IPS-18a (cell line): ENCODE measurements around the gene TBL3.

Experiments used
- H3K27ac ChIP-seq: one replicate; pipeline ENCODE4 v1.5.1; 2013; ENCODE audit warnings: low read length
- H3K27me3 ChIP-seq: one replicate; pipeline ENCODE4 v1.6.1; 2013; ENCODE audit warnings: mild to moderate bottlenecking, low read length; ENCODE audit not compliant: control insufficient read depth, insufficient read depth
- H3K36me3 ChIP-seq: one replicate; pipeline ENCODE4 v1.6.1; 2013; ENCODE audit warnings: low read depth, low read length; ENCODE audit not compliant: control insufficient read depth
- H3K4me1 ChIP-seq: one replicate; pipeline ENCODE4 v1.6.1; 2013; ENCODE audit warnings: low read depth, low read length; ENCODE audit not compliant: control insufficient read depth
- H3K4me3 ChIP-seq: one replicate; pipeline ENCODE4 v1.5.1; 2013; ENCODE audit warnings: low read length
- H3K9ac ChIP-seq: one replicate; pipeline ENCODE4 v1.6.1; 2013; ENCODE audit warnings: mild to moderate bottlenecking, low read length, moderate library complexity
- H3K9me3 ChIP-seq: one replicate; pipeline ENCODE4 v1.6.1; 2013; ENCODE audit warnings: low read depth, low read length; ENCODE audit not compliant: control insufficient read depth

TBL3 gene

DNA sequence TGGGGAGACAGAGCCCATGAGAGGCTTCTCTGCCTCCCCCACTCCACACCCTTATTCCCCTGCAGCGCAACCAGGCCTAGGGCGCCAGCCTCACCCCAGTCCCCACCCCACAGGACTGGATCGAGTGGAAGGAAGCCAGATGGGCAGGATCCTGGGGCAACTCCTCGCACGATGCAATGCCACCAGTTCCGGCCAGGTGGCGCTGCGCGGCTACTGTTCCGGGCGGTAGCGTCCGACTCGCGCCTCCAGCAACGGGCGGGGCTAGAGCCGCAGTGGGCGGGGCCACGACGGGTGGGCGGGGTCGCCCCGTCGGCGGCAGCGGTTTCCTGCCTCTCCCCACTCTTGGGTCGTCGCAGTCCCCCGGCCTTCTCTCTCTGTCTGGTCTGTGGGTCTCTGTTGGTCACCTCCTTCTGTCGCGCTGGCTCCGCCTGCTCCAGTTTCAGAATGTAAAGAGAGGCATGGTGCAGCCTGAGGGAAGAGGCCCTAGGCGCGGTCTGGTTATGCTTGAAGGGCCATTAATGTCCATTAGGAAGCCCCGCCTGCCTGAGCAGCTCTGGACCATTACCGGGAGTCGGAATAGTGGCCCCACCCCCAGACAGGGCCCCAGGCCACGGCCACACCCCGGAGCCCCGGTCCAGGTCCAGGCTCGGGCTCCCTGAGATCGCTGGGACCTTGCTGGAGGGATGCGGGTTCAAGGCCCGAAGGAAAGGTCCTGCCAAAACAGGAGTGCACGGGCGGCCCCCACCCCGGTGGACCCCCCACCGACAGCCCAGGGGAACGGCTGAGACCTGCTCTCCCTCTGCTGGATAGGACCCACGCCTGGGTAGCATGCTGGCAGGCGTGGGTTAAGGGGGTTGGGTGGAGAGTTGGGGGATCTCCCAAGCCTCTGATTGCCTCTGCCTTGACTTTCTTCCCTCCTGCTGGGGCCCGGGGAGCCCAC, 51.5 kb downstream of the TBL3 start:
- Histone ChIP-seq H3K36me3 (no peaks in the 10 kb centered on the region), H3K9ac (no peak overlapping the region), H3K27me3 (peaks cover 75% of the 10 kb centered on the region), H3K4me3 (peak overlapping the region; percentile 61), H3K27ac (no peak overlapping the region), H3K4me1 (no peaks in the 10 kb centered on the region), H3K9me3 (no peaks in the 10 kb centered on the region)

- Histone ChIP-seq H3K27me3 (peaks cover 74% of the 10 kb centered on the region), H3K4me1 (no peaks in the 10 kb centered on the region), H3K9me3 (no peaks in the 10 kb centered on the region), H3K9ac (no peak overlapping the region), H3K27ac (no peak overlapping the region), H3K36me3 (no peaks in the 10 kb centered on the region), H3K4me3 (no peak overlapping the region)
Observed at GRCh38 chr16:2024032-2024420, 52.2 kb downstream of the TBL3 start.

- Histone ChIP-seq H3K9me3 (no peaks in the 10 kb centered on the region), H3K27me3 (peaks cover 62% of the 10 kb centered on the region), H3K4me3 (no peak overlapping the region), H3K9ac (no peak overlapping the region), H3K4me1 (no peaks in the 10 kb centered on the region), H3K27ac (no peak overlapping the region), H3K36me3 (no peaks in the 10 kb centered on the region)
Observed at GRCh38 chr16:2025251-2025650, 53.4 kb downstream of the TBL3 start.

GRCh38 chr16:2025878-2026460, 54.1 kb downstream of the TBL3 start:
- H3K4me1 ChIP-seq: no peaks in the 10 kb centered on the region
- no peak overlapping the region for H3K4me3 ChIP-seq
- no peak overlapping the region for H3K27ac ChIP-seq
- no peaks in the 10 kb centered on the region for H3K9me3 ChIP-seq
- H3K36me3 ChIP-seq: no peaks in the 10 kb centered on the region
- no peak overlapping the region for H3K9ac ChIP-seq
- peaks cover 54% of the 10 kb centered on the region for H3K27me3 ChIP-seq

GRCh38 chr16:2026461-2027023, 54.7 kb downstream of the TBL3 start, which contains the start of gene NHERF2:
Gene NHERF2, plus strand, starts transcription at chr16:2026902. Its CDS starts 104 bp downstream, at chr16:2027006.
- H3K36me3 ChIP-seq: no peaks in the 10 kb centered on the region
- H3K27ac ChIP-seq: no peak within 1 kb of the TSS
- H3K4me1 ChIP-seq: no peaks in the 10 kb centered on the region
- peak within 1 kb of the TSS; percentile 53 for H3K4me3 ChIP-seq
- H3K9me3 ChIP-seq: no peaks in the 10 kb centered on the region
- H3K27me3 ChIP-seq: peaks cover 49% of the 10 kb centered on the region
- H3K9ac ChIP-seq: no peak within 1 kb of the TSS

DNA sequence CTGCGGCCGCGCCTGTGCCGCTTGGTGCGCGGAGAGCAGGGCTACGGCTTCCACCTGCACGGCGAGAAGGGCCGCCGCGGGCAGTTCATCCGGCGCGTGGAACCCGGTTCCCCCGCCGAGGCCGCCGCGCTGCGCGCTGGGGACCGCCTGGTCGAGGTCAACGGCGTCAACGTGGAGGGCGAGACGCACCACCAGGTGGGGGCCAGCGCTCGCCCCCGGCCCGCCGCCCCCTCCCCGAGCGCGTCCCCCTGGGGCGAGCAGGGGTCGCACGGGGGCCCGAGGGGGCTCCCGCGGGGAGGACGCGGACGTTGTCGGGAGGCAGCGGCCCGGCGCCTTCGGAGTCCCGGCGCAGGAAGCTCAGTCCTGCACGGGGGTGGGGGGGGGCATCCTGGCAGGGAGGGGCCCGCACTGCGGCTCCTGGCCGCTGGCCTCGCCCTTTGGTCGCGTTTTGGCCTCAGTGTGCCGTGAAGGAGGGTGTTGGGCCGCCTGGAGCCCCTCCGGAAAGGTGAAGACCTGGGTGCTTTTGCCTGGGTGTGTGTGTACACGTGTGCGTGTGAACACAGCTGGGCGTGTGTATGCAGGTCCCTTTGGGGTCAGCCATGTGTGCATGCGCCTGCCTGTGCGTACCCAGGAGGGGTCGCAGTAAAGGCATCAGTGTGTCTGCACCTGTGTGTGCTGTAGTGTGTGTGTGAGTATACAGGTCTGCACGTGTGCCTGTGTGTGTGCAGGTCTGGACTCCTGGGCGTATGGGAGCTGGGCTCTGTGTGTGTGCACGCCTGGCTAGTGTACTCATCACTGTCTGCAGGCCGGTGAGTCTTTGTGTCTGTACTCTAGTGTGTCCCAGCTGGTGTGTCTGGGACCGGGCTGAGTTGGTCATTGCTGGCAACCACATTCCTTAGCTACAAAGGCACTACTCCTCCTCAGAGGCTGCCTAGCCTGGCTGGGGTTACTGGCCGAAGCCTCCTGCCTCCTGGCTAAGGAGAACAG, 55.5 kb downstream of the TBL3 start:
- Histone ChIP-seq H3K27me3 (peaks cover 41% of the 10 kb centered on the region), H3K9me3 (no peaks in the 10 kb centered on the region), H3K4me1 (no peaks in the 10 kb centered on the region), H3K36me3 (no peaks in the 10 kb centered on the region), H3K27ac (no peak overlapping the region), H3K4me3 (peak overlapping the region; percentile 53), H3K9ac (no peak overlapping the region)

DNA sequence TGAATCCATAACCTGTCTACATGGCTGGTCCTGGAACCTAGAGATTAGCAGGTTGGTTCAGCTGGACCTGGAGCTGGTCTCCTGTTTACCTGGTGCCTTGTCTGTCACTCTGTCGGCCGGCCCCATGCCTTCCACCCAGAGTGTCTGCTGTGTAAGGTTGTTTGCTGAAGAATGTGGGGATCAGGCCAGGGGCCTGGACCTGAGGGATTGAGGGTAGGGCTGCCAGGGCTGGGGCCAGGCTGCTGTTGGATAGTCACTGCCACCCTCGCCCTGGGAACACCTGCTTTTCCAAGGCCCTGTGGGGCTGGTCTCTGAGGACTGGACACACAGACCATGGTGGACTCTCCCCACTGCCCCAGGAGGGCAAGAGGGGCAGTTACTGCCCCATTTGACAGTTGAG, 56.3 kb downstream of the TBL3 start:
- H3K27ac ChIP-seq: no peak overlapping the region
- no peak overlapping the region for H3K9ac ChIP-seq

DNA sequence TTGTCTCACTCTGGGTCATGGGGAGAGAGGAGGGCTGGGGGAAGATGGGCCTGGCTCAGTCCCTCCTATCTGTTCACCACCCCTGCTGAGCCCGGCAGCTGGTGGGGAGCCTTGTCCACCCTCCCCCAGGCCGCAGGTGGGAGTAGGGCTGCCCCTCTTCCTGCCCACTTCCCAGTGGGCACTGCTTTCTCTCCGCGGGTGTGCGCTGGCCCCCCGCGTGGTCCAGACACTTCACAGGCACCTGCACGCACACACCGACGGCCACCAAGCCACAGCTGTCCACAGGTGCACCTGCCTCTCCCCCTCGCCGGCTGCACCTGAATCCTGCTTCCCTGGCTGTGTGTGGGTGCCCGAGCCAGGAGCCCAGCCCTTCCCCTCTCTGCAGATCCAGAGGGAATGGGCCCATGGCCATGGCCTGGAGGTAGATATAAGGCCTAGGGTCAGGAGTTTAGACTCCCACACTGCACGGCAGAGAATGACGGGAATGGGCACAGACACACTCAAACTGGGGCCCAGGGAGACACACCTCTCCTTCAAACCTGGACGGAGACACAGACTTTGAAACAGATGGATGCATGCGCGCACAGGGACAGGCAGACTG, 56.9 kb downstream of the TBL3 start:
- Histone ChIP-seq H3K36me3 (no peaks in the 10 kb centered on the region), H3K4me3 (no peak overlapping the region), H3K27me3 (peaks cover 38% of the 10 kb centered on the region), H3K9me3 (no peaks in the 10 kb centered on the region), H3K9ac (no peak overlapping the region), H3K27ac (no peak overlapping the region), H3K4me1 (no peaks in the 10 kb centered on the region)

More for the DNA sequence above, 56.3 kb downstream of the TBL3 start:
- Histone ChIP-seq H3K27me3 (peaks cover 38% of the 10 kb centered on the region), H3K4me3 (no peak overlapping the region), H3K4me1 (no peaks in the 10 kb centered on the region), H3K36me3 (no peaks in the 10 kb centered on the region), H3K9me3 (no peaks in the 10 kb centered on the region)

DNA sequence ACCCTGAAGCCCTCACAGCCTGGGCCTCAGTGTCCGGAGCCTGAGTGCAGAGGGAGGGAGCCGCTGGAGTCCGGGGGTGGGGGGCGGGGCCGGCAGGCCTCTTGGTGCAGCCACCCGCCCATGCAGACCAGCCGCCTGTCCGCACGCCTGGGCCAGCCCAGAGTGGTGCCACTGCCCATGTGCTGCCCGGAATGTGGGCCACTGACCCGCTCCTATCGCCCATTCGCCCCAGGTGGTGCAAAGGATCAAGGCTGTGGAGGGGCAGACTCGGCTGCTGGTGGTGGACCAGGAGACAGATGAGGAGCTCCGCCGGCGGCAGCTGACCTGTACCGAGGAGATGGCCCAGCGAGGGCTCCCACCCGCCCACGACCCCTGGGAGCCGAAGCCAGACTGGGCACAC, 57.5 kb downstream of the TBL3 start:
- Histone ChIP-seq H3K9me3 (no peaks in the 10 kb centered on the region), H3K9ac (no peak overlapping the region), H3K27ac (no peak overlapping the region), H3K4me3 (no peak overlapping the region), H3K36me3 (no peaks in the 10 kb centered on the region), H3K27me3 (peaks cover 31% of the 10 kb centered on the region), H3K4me1 (no peaks in the 10 kb centered on the region)

DNA sequence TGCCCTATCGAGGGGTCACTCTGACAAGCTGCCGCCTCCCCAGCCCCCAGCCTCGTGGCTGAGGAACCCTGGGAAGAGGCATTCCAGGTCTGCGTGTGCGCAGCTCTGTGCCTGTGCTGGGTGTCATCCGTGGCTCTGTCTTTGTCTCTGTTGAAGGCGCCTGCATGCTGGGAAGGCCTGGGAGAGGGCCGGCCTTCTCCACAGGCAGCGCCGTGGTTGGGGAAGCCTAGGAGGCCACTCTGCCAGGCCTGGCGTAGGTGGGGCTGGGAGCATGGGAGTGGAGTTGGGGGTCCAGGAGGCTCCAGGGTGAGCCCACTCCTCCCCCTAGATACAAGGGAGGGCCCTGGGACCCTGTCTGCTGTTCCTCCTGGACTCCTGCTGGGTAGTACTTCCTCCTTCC, 58.2 kb downstream of the TBL3 start:
- Histone ChIP-seq H3K9me3 (no peaks in the 10 kb centered on the region), H3K4me3 (no peak overlapping the region), H3K27me3 (peaks cover 30% of the 10 kb centered on the region), H3K36me3 (no peaks in the 10 kb centered on the region), H3K4me1 (no peaks in the 10 kb centered on the region), H3K27ac (no peak overlapping the region), H3K9ac (no peak overlapping the region)
